PC-3 (cell line): ENCODE results near the gene ARHGAP42. TPM values are rescaled to one million over a fixed set of nuclear protein-coding genes. Genes with fewer than 3 reads are reported as not detected.

Experiments used
- ATAC-seq: fragments of 200-7000 bp; cut with Tn5 transposase; 2 replicates; pipeline ENCODE4 v1.9.1; 2020; ENCODE audit warnings: mild to moderate bottlenecking, moderate library complexity
- BruUV-seq: library from RNA; stranded (reverse); fragments of 400-500 nt; replicated peaks from 2 replicates; lab custom pipeline; 2021; lab: Mats Ljungman, UMichigan
- CTCF ChIA-PET: fragments of 300-600 bp; sonication (Branson Sonifier 250); formaldehyde crosslinking; loops from one replicate; lab custom pipeline; 2022; ENCODE audit warnings: antibody characterized with exemption; lab: Charles Lee
- POLR2A ChIA-PET: fragments of 300-600 bp; sonication (Branson Sonifier 250); formaldehyde crosslinking; loops from one replicate; lab custom pipeline; 2022; ENCODE audit warnings: antibody characterized with exemption; ENCODE audit not compliant: unreplicated experiment; lab: Charles Lee
- DNase-seq: peaks from one replicate; pipeline ENCODE4 v3.0.0-alpha.2; 2015
- H2AFZ ChIP-seq: fragments of 300-600 bp; sonication (generic); 2 replicates; pipeline ENCODE4 v1.6.0; 2016; ENCODE audit warnings: antibody characterized with exemption, low read length
- H3F3A ChIP-seq: fragments of 300-600 bp; sonication (generic); one replicate; pipeline ENCODE4 v1.6.0; 2017; ENCODE audit warnings: antibody characterized with exemption, low read length, control low read depth, mild to moderate bottlenecking; ENCODE audit not compliant: unreplicated experiment
- H3K27ac ChIP-seq: fragments of 300-600 bp; sonication (generic); 2 replicates; pipeline ENCODE4 v1.5.1; 2016; ENCODE audit warnings: mild to moderate bottlenecking, low read length
- H3K27me3 ChIP-seq: fragments of 300-600 bp; sonication (generic); 2 replicates; pipeline ENCODE4 v1.6.1; 2016; ENCODE audit warnings: low read length, mixed read lengths
- H3K36me3 ChIP-seq: fragments of 300-600 bp; sonication (generic); 2 replicates; pipeline ENCODE4 v1.6.1; 2016; ENCODE audit warnings: low read depth, mixed run types, low read length, mixed read lengths
- H3K4me1 ChIP-seq: fragments of 300-600 bp; sonication (generic); 2 replicates; pipeline ENCODE4 v1.5.1; 2016; ENCODE audit warnings: low read length; ENCODE audit not compliant: insufficient read depth
- H3K4me2 ChIP-seq: fragments of 300-600 bp; sonication (generic); 2 replicates; pipeline ENCODE4 v1.6.0; 2016; ENCODE audit warnings: low read length
- H3K4me3 ChIP-seq: fragments of 300-600 bp; sonication (generic); 2 replicates; pipeline ENCODE4 v1.5.1; 2016; ENCODE audit warnings: mild to moderate bottlenecking, low read length, mixed read lengths
- H3K79me2 ChIP-seq: fragments of 300-600 bp; sonication (generic); 2 replicates; pipeline ENCODE4 v1.6.1; 2017; ENCODE audit warnings: low read length, mixed read lengths
- H3K9ac ChIP-seq: fragments of 300-600 bp; sonication (generic); 2 replicates; pipeline ENCODE4 v1.6.0; 2016; ENCODE audit warnings: mild to moderate bottlenecking, low read length
- H3K9me2 ChIP-seq: fragments of 300-600 bp; sonication (generic); replicated peaks from 2 replicates; pipeline ENCODE4 v1.6.1; 2016; ENCODE audit warnings: mixed run types, low read length, mixed read lengths
- H3K9me3 ChIP-seq: fragments of 300-600 bp; sonication (generic); 2 replicates; pipeline ENCODE4 v1.6.1; 2016; ENCODE audit warnings: low read length, mixed read lengths
- H4K20me1 ChIP-seq: fragments of 300-600 bp; sonication (generic); 2 replicates; pipeline ENCODE4 v1.6.1; 2016; ENCODE audit warnings: low read length, mixed read lengths
- EZH2 ChIP-seq: fragments of 300-600 bp; sonication (generic); IDR thresholded peaks from one replicate; pipeline ENCODE4 v1.6.1; 2017; ENCODE audit warnings: antibody characterized with exemption, mild to moderate bottlenecking, low read length; ENCODE audit not compliant: unreplicated experiment
- EZH2phosphoT487 ChIP-seq: fragments of 300-600 bp; sonication (generic); IDR thresholded peaks from 2 replicates; pipeline ENCODE4 v1.6.1; 2018; ENCODE audit warnings: mild to moderate bottlenecking, antibody characterized with exemption, low read length, borderline replicate concordance
- intact Hi-C: fragments of 100-400 bp; cut with micrococcal nuclease; formaldehyde crosslinking; loops from 2 replicates; pipeline ENCODE4 v1.9.0; 2023
- total RNA-seq: library from RNA; depleted of rRNA; stranded (reverse); fragments of >200 nt; gene quantifications from 2 replicates; pipeline ENCODE4 v1.2.3, GENCODE V29; 2014
- TF ChIP-seq, protein P1 (sequence below): fragments of 300-600 bp; sonication (generic); conservative IDR thresholded peaks from 2 replicates; pipeline ENCODE4 v1.5.1; 2017; ENCODE audit warnings: antibody characterized with exemption, low read depth, mild to moderate bottlenecking, low read length

The ARHGAP42 gene
- total RNA-seq, 1 experiment from 2014 or later, result 12.1 TPM

GRCh38 chr11:100835854-100836253 is 148.8 kb downstream of the ARHGAP42 start:
- H3K36me3 ChIP-seq, result no peaks in the 10 kb centered on the region
- no peaks in the 10 kb centered on the region for H3F3A ChIP-seq
- no peak for TF ChIP-seq EZH2phosphoT487
- TF ChIP-seq EZH2, result no peak
- TF ChIP-seq, protein P1, sequence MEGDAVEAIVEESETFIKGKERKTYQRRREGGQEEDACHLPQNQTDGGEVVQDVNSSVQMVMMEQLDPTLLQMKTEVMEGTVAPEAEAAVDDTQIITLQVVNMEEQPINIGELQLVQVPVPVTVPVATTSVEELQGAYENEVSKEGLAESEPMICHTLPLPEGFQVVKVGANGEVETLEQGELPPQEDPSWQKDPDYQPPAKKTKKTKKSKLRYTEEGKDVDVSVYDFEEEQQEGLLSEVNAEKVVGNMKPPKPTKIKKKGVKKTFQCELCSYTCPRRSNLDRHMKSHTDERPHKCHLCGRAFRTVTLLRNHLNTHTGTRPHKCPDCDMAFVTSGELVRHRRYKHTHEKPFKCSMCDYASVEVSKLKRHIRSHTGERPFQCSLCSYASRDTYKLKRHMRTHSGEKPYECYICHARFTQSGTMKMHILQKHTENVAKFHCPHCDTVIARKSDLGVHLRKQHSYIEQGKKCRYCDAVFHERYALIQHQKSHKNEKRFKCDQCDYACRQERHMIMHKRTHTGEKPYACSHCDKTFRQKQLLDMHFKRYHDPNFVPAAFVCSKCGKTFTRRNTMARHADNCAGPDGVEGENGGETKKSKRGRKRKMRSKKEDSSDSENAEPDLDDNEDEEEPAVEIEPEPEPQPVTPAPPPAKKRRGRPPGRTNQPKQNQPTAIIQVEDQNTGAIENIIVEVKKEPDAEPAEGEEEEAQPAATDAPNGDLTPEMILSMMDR, result no peak
- no peaks in the 10 kb centered on the region for H4K20me1 ChIP-seq
- H3K9ac ChIP-seq, result no peak overlapping the region
- H3K4me2 ChIP-seq, result no peak overlapping the region
- H3K9me2 ChIP-seq, result no peaks in the 10 kb centered on the region
- no peaks in the 10 kb centered on the region; the same call in none of the 2 replicates for H3K79me2 ChIP-seq
- no peaks in the 10 kb centered on the region for H3K27me3 ChIP-seq
- H3K9me3 ChIP-seq, result no peaks in the 10 kb centered on the region
- ChIA-PET CTCF (interaction anchor here (0.6 kb wide), 1 partner anchor 18 kb away, joined by 4 read pairs; no protein-coding TSS in a partner anchor), POLR2A (no interaction called here)
- no peak overlapping the region for H3K4me3 ChIP-seq
- peaks cover 52% of the 10 kb centered on the region for H3K4me1 ChIP-seq
- H2AFZ ChIP-seq, result no peak overlapping the region
- BruUV-seq, result no TSS peak
- no peak for ATAC-seq
- intact Hi-C loops, result no loop called here
- no peak overlapping the region for H3K27ac ChIP-seq
- no peak for DNase-seq

- intact Hi-C loops, result no loop called here
- peak overlapping the region; percentile 46 for H3K4me2 ChIP-seq
- POLR2A ChIA-PET, result no interaction called here
- H3K27me3 ChIP-seq, result no peaks in the 10 kb centered on the region
- BruUV-seq, result no TSS peak
- H3K4me3 ChIP-seq, result no peak overlapping the region
- no peak for TF ChIP-seq EZH2phosphoT487
- TF ChIP-seq, protein P1, result no peak
- TF ChIP-seq EZH2, result no peak
- DNase-seq (peak; percentile 50), ATAC-seq (peak; percentile 79)
- CTCF ChIA-PET, result no interaction called here
- H3K36me3 ChIP-seq, result no peaks in the 10 kb centered on the region
- H3K9ac ChIP-seq, result no peak overlapping the region
- H3K4me1 ChIP-seq, result peaks cover 52% of the 10 kb centered on the region
- H2AFZ ChIP-seq, result no peak overlapping the region
- H3K79me2 ChIP-seq, result no peaks in the 10 kb centered on the region; the same call in 1 of the 2 replicates
- peak overlapping the region; percentile 31 for H3K27ac ChIP-seq
- H3F3A ChIP-seq, result no peaks in the 10 kb centered on the region
- H4K20me1 ChIP-seq, result no peaks in the 10 kb centered on the region
- no peaks in the 10 kb centered on the region for H3K9me3 ChIP-seq
- H3K9me2 ChIP-seq, result no peaks in the 10 kb centered on the region
These were observed 150.2 kb downstream of the ARHGAP42 start for GRCh38 chr11:100837311-100837710.

DNA sequence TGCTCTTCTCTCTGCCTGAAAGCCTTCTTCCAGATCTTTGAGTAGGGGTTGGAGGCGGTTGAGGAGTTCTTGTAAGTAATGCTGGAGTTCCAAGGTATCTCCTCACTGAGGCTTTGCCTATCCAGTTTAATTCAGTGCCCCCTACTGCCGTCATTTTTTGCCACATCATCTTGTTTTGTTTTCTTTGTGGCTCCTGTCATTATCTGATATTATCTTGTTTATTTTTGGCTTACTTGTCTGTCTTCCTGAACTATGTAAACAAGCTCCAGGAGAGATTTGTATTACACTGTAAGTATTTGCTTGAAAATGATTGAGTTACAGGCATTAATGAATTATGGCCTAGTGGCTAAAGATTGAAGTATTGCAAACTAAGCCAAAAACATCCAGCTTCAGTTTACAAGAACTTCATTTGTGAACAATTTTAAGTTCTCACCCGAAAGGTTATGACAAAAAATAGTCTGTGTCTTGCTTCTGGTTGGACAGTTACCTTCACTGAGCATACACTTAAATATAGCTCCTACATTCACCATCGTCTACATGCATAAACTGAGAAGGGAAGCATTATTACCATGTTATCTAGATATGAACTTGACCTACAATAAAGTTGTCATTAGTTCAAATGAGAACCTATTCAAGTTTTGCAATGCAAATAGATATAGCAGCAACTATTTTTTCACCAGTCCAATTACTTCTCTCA is 154.8 kb downstream of the ARHGAP42 start:
- Histone ChIP-seq H4K20me1 (no peaks in the 10 kb centered on the region), H3K36me3 (no peaks in the 10 kb centered on the region), H3K9me3 (no peaks in the 10 kb centered on the region), H3K79me2 (no peaks in the 10 kb centered on the region; the same call in 1 of the 2 replicates), H3K27me3 (no peaks in the 10 kb centered on the region), H3K9ac (no peak overlapping the region; the same call in 1 of the 2 replicates), H3K9me2 (no peaks in the 10 kb centered on the region), H3K4me1 (peaks cover 28% of the 10 kb centered on the region), H3K4me3 (no peak overlapping the region), H2AFZ (no peak overlapping the region), H3K4me2 (peak overlapping the region; percentile 40), H3K27ac (peak overlapping the region; percentile 53), H3F3A (no peaks in the 10 kb centered on the region)
- peak; percentile 75 for DNase-seq
- no TSS peak for BruUV-seq
- CTCF ChIA-PET, result interaction anchor here (1.0 kb wide), 1 partner anchor 65 kb away, joined by 4 read pairs; no protein-coding TSS in a partner anchor
- ATAC-seq, result peak; percentile 77
- POLR2A ChIA-PET, result no interaction called here
- intact Hi-C loops, result no loop called here
- TF ChIP-seq, protein P1, result peak; percentile 55
- TF ChIP-seq EZH2, result no peak
- no peak for TF ChIP-seq EZH2phosphoT487
